H1 (cell line): Measurements from ENCODE around the gene PSTK. TPM values are rescaled to one million over a fixed set of nuclear protein-coding genes. Genes with fewer than 3 reads are reported as not detected.

Experiments used
- CTCF ChIA-PET: fragments of 300-600 bp; sonication (Branson Sonifier 250); formaldehyde crosslinking; loops from one replicate; lab custom pipeline; 2021; ENCODE audit not compliant: partially characterized antibody; lab: Charles Lee
- POLR2A ChIA-PET: fragments of 300-600 bp; sonication (Branson Sonifier 250); formaldehyde crosslinking; loops from one replicate; lab custom pipeline; 2021; ENCODE audit warnings: inconsistent platforms; ENCODE audit not compliant: partially characterized antibody; lab: Charles Lee
- DNase-seq, 2 experiments: peaks; one replicate each; pipeline versions ENCODE4 v3.0.0 to v3.0.0-alpha.2; 2010 to 2022; ENCODE audit warnings: low spot score in 2 of 2, low read depth in 1 of 2, mixed read lengths in 1 of 2
- FAIRE-seq: peaks from 2 replicates; lab custom pipeline; 2011; peaks lifted over from hg19 to GRCh38; lab: Jason Lieb, UNC
- H2AFZ ChIP-seq: 2 replicates; pipeline ENCODE4 v1.8.1; 2012; ENCODE audit warnings: low read length, inconsistent platforms
- H2AK5ac ChIP-seq: 2 replicates; pipeline ENCODE4 v1.6.1; 2013; ENCODE audit warnings: low read depth, low read length
- H2BK120ac ChIP-seq: replicated peaks from 2 replicates; pipeline ENCODE3; 2013; ENCODE audit warnings: low read depth, low read length, inconsistent platforms
- H2BK12ac ChIP-seq: 2 replicates; pipeline ENCODE4 v1.6.1; 2013; ENCODE audit warnings: low read depth, low read length
- H2BK15ac ChIP-seq: 2 replicates; pipeline ENCODE4 v1.6.1; 2013; ENCODE audit warnings: low read length
- H2BK20ac ChIP-seq: 2 replicates; pipeline ENCODE4 v1.6.1; 2013; ENCODE audit warnings: low read length
- H2BK5ac ChIP-seq: 2 replicates; pipeline ENCODE4 v1.6.1; 2013; ENCODE audit warnings: low read depth, low read length
- H3K14ac ChIP-seq: 2 replicates; pipeline ENCODE4 v1.6.1; 2013; ENCODE audit warnings: inconsistent platforms; ENCODE audit not compliant: insufficient read length
- H3K18ac ChIP-seq: 2 replicates; pipeline ENCODE4 v1.6.1; 2013; ENCODE audit warnings: low read length; ENCODE audit errors: extremely low read depth
- H3K23ac ChIP-seq: 2 replicates; pipeline ENCODE4 v1.6.1; 2013; ENCODE audit warnings: inconsistent platforms; ENCODE audit not compliant: insufficient read length
- H3K23me2 ChIP-seq: 2 replicates; pipeline ENCODE4 v1.6.1; 2013; ENCODE audit warnings: low read depth, low read length
- H3K27ac ChIP-seq: 2 replicates; pipeline ENCODE4 v1.6.1; 2011; ENCODE audit warnings: low read depth, low read length, inconsistent platforms
- H3K27me3 ChIP-seq, 4 experiments: replicated peaks in 1 of 4; 1 replicate in 1 of 4; 2 replicates in 3 of 4; pipeline versions ENCODE4 v1.6.1 to v1.8.1; 2011 to 2013; ENCODE audit warnings: low read length in 3 of 4, mild to moderate bottlenecking in 3 of 4, inconsistent platforms in 2 of 4, mixed read lengths in 2 of 4, moderate library complexity in 1 of 4; ENCODE audit not compliant: control insufficient read depth in 3 of 4, insufficient read depth in 3 of 4; ENCODE audit errors: extremely low read depth in 1 of 4
- H3K36me3 ChIP-seq, 4 experiments: 2 replicates each; pipeline versions ENCODE4 v1.6.1 to v1.8.1; 2011 to 2013; ENCODE audit warnings: mild to moderate bottlenecking in 4 of 4, low read length in 3 of 4, moderate library complexity in 2 of 4, control low read depth in 1 of 4, inconsistent platforms in 1 of 4; ENCODE audit not compliant: insufficient read depth in 4 of 4, control insufficient read depth in 2 of 4
- H3K4ac ChIP-seq: replicated peaks from 2 replicates; pipeline ENCODE3; 2013; ENCODE audit warnings: low read length, low read depth, mixed read lengths, inconsistent platforms; ENCODE audit not compliant: insufficient read length
- H3K4me1 ChIP-seq, 4 experiments: replicated peaks in 1 of 4; 1 replicate in 1 of 4; 2 replicates in 3 of 4; pipeline versions ENCODE4 v1.6.1 to v1.8.1; 2011 to 2013; ENCODE audit warnings: low read length in 3 of 4, inconsistent platforms in 2 of 4, mixed read lengths in 1 of 4; ENCODE audit not compliant: insufficient read depth in 4 of 4, control insufficient read depth in 3 of 4
- H3K4me2 ChIP-seq, 2 experiments: 2 replicates each; pipeline versions ENCODE4 v1.6.1 to v1.8.1; 2011 to 2013; ENCODE audit warnings: low read depth in 2 of 2, low read length in 2 of 2, control low read depth in 1 of 2, inconsistent platforms in 1 of 2, mild to moderate bottlenecking in 1 of 2; ENCODE audit not compliant: insufficient read depth in 1 of 2
- H3K4me3 ChIP-seq, 4 experiments: fragments of 200-600, 300-600 bp in 1 of 4; sonication (generic), shearing (Covaris generic), sonication (Bioruptor Twin) in 1 of 4; 2 replicates each; pipeline versions ENCODE4 v1.5.1 to v1.8.1; 2011 to 2016; ENCODE audit warnings: low read length in 4 of 4, low read depth in 3 of 4, control low read depth in 2 of 4, inconsistent platforms in 2 of 4, mild to moderate bottlenecking in 2 of 4, mixed read lengths in 1 of 4, moderate library complexity in 1 of 4; ENCODE audit not compliant: insufficient read depth in 2 of 4; ENCODE audit errors: extremely low read depth in 1 of 4
- H3K56ac ChIP-seq: replicated peaks from 2 replicates; pipeline ENCODE3; 2013; ENCODE audit warnings: low read depth, mild to moderate bottlenecking, mixed read lengths, low read length, inconsistent platforms; ENCODE audit not compliant: insufficient read length
- H3K79me1 ChIP-seq: 2 replicates; pipeline ENCODE4 v1.6.1; 2013; ENCODE audit warnings: low read depth, low read length, control low read depth
- H3K79me2 ChIP-seq, 2 experiments: 2 replicates each; pipeline versions ENCODE4 v1.6.1 to v1.8.1; 2012 to 2013; ENCODE audit warnings: low read length in 2 of 2, mild to moderate bottlenecking in 2 of 2, inconsistent platforms in 1 of 2; ENCODE audit not compliant: insufficient read depth in 2 of 2, control insufficient read depth in 1 of 2
- H3K9ac ChIP-seq, 4 experiments: replicated peaks in 1 of 4; 1 replicate in 1 of 4; 2 replicates in 3 of 4; pipeline versions ENCODE4 v1.6.1 to v1.8.1; 2011 to 2013; ENCODE audit warnings: low read depth in 3 of 4, low read length in 3 of 4, control low read depth in 2 of 4, mild to moderate bottlenecking in 2 of 4, moderate library complexity in 2 of 4, inconsistent platforms in 1 of 4; ENCODE audit errors: extremely low read depth in 1 of 4
- H3K9me3 ChIP-seq, 2 experiments: 2 replicates each; pipeline versions ENCODE4 v1.6.1 to v1.8.1; 2012 to 2013; ENCODE audit warnings: mild to moderate bottlenecking in 2 of 2, moderate library complexity in 2 of 2, control low read depth in 1 of 2, inconsistent platforms in 1 of 2, low read depth in 1 of 2, low read length in 1 of 2, mixed read lengths in 1 of 2; ENCODE audit not compliant: insufficient read depth in 2 of 2
- H4K20me1 ChIP-seq, 2 experiments: replicated peaks in 1 of 2; 2 replicates each; pipeline versions ENCODE3 to v1.8.1; 2011 to 2013; ENCODE audit warnings: inconsistent platforms in 2 of 2, low read length in 2 of 2, mild to moderate bottlenecking in 1 of 2; ENCODE audit not compliant: insufficient read depth in 2 of 2, control insufficient read depth in 1 of 2
- H4K5ac ChIP-seq: 2 replicates; pipeline ENCODE4 v1.6.1; 2013; ENCODE audit warnings: low read length, low read depth, mixed read lengths, inconsistent platforms; ENCODE audit not compliant: insufficient read length
- H4K8ac ChIP-seq: 2 replicates; pipeline ENCODE4 v1.8.0; 2013; ENCODE audit warnings: mild to moderate bottlenecking, moderate library complexity, low read length, inconsistent platforms; ENCODE audit not compliant: insufficient read depth; ENCODE audit errors: extremely low read depth
- H4K91ac ChIP-seq: replicated peaks from 2 replicates; pipeline ENCODE3; 2013; ENCODE audit warnings: low read length, mixed read lengths, inconsistent platforms; ENCODE audit not compliant: insufficient read length
- ASH2L ChIP-seq: fragments of 200-600, 300-600 bp; sonication (generic); IDR thresholded peaks from one replicate; pipeline ENCODE4 v1.7.1; 2017; ENCODE audit warnings: low read length
- BACH1 ChIP-seq: IDR thresholded peaks from 2 replicates; pipeline ENCODE4 v1.6.1; 2012; ENCODE audit warnings: low read length, improper control_type of control experiment
- BRCA1 ChIP-seq: IDR thresholded peaks from 2 replicates; pipeline ENCODE4 v1.6.1; 2012; ENCODE audit warnings: low read depth, low read length, improper control_type of control experiment
- CEBPB ChIP-seq: IDR thresholded peaks from 2 replicates; pipeline ENCODE4 v1.6.1; 2012; ENCODE audit warnings: low read depth, low read length
- CHD2 ChIP-seq: IDR thresholded peaks from 2 replicates; pipeline ENCODE4 v1.6.1; 2012; ENCODE audit warnings: low read length, improper control_type of control experiment
- FOSL1 ChIP-seq: IDR thresholded peaks from 2 replicates; pipeline ENCODE4 v1.6.1; 2011; ENCODE audit warnings: mild to moderate bottlenecking, low read depth, low read length, moderate library complexity; ENCODE audit not compliant: insufficient read depth
- GTF2F1 ChIP-seq: IDR thresholded peaks from 2 replicates; pipeline ENCODE4 v1.6.1; 2012; ENCODE audit warnings: low read depth, low read length, improper control_type of control experiment, borderline replicate concordance
- HDAC2 ChIP-seq, 2 experiments: fragments of 300-600 bp in 1 of 2; sonication (generic) in 1 of 2; IDR thresholded peaks; 2 replicates each; pipeline ENCODE4 v1.6.1; 2011 to 2012; ENCODE audit warnings: low read depth in 2 of 2, low read length in 2 of 2, mild to moderate bottlenecking in 2 of 2, moderate library complexity in 2 of 2, borderline replicate concordance in 1 of 2, inconsistent platforms in 1 of 2
- MAFK ChIP-seq: IDR thresholded peaks from 2 replicates; pipeline ENCODE4 v1.6.1; 2012; ENCODE audit warnings: low read depth, mild to moderate bottlenecking, improper control_type of control experiment, low read length
- PHF8 ChIP-seq: fragments of 200-600 bp; sonication (generic); conservative IDR thresholded peaks from 2 replicates; pipeline ENCODE4 v1.7.1; 2012; ENCODE audit warnings: low read depth, mild to moderate bottlenecking, inconsistent platforms, low read length, moderate library complexity
- POLR2AphosphoS5 ChIP-seq: IDR thresholded peaks from 2 replicates; pipeline ENCODE4 v1.6.1; 2011; ENCODE audit warnings: low read depth, low read length
- RFX5 ChIP-seq: IDR thresholded peaks from 2 replicates; pipeline ENCODE4 v1.6.1; 2011; ENCODE audit warnings: low read depth, low read length, improper control_type of control experiment, borderline replicate concordance
- SP4 ChIP-seq: IDR thresholded peaks from 2 replicates; pipeline ENCODE4 v1.6.1; 2012; ENCODE audit warnings: low read length, inconsistent platforms
- TAF7 ChIP-seq: optimal IDR thresholded peaks from 2 replicates; pipeline ENCODE3; 2011; ENCODE audit warnings: low read depth, mild to moderate bottlenecking, inconsistent platforms, low read length, moderate library complexity, borderline replicate concordance
- polyA plus RNA-seq, 7 experiments: library from polyadenylated mRNA; depleted of rRNA in 3 of 7; stranded (reverse) in 5 of 7; unstranded in 2 of 7; fragments of >200 nt in 5 of 7; fragments of 200-250 nt in 2 of 7; gene quantifications; 1 replicate in 5 of 7; 2 replicates in 1 of 7; 4 replicates in 1 of 7; pipeline versions ENCODE4 v1.2.1 to v1.2.3, GENCODE V29; 2011 to 2013; ENCODE audit warnings: missing spikeins in 2 of 7, mixed read lengths in 2 of 7
- total RNA-seq: library from RNA; stranded (reverse); fragmentation: NEBNext Ultra II Directional; extraction: Animal tissue kit (Norgen Biotek cat#: 25700); gene quantifications from 2 replicates; pipeline ENCODE4 v1.2.1, GENCODE V29; 2021
- TF ChIP-seq, protein P1 (sequence below): IDR thresholded peaks from 2 replicates; pipeline ENCODE4 v1.6.1; 2012; ENCODE audit warnings: low read length, inconsistent platforms

PSTK gene
- total and polyA plus RNA-seq, 2 of the 8 experiments (the other 6 are each of a cell fraction or from before 2014, with no cell fraction given), result 4.4 to 6.6 TPM

- Histone ChIP-seq H2BK15ac (no peak overlapping the region), H3K18ac (no peak overlapping the region), H3K23ac (no peak overlapping the region), H4K20me1 (peaks cover 0 to 2% of the 10 kb centered on the region in 2 experiments), H3K27ac (no peak overlapping the region), H3K23me2 (no peaks in the 10 kb centered on the region), H3K9me3 (no peaks in the 10 kb centered on the region), H4K8ac (no peak overlapping the region), H3K4me1 (peaks cover 0 to 8% (median 0%) of the 10 kb centered on the region in 4 experiments; a peak in 1 of 7 replicates), H3K79me1 (no peaks in the 10 kb centered on the region), H3K4me3 (no peak overlapping the region), H3K56ac (no peak overlapping the region), H3K4ac (no peak overlapping the region), H3K4me2 (no peak overlapping the region), H4K5ac (no peak overlapping the region), H3K79me2 (no peaks in the 10 kb centered on the region), H2BK12ac (no peak overlapping the region), H3K36me3 (no peaks in the 10 kb centered on the region), H2AFZ (no peak overlapping the region), H2AK5ac (no peak overlapping the region), H2BK20ac (no peak overlapping the region), H2BK5ac (no peak overlapping the region), H3K14ac (no peak overlapping the region), H4K91ac (no peak overlapping the region), H3K9ac (no peak overlapping the region), H3K27me3 (no peaks in the 10 kb centered on the region; a peak in 2 of 7 replicates), H2BK120ac (no peak overlapping the region)
- POLR2A ChIA-PET, result no interaction called here
- FAIRE-seq (no peak), DNase-seq (no peak)
- CTCF ChIA-PET, result interaction anchor here (0.6 to 1.6 kb wide), 2 partner anchors 10 to 95 kb away, joined by 3 to 4 read pairs; no protein-coding TSS in a partner anchor
- TF ChIP-seq SP4 (no peak), GTF2F1 (no peak), HDAC2 (IDR thresholded peaks at IDR 0.05; ENCODE audit: borderline replicate concordance in 1 of 2, low read depth in 2 of 2, low read length in 2 of 2) (no peak), PHF8 (no peak), CEBPB (no peak), RFX5 (no peak), TAF7 (no peak), POLR2AphosphoS5 (no peak), ASH2L (no peak), CHD2 (no peak), BACH1 (no peak), FOSL1 (no peak), MAFK (no peak), BRCA1 (no peak)
- TF ChIP-seq, protein P1, sequence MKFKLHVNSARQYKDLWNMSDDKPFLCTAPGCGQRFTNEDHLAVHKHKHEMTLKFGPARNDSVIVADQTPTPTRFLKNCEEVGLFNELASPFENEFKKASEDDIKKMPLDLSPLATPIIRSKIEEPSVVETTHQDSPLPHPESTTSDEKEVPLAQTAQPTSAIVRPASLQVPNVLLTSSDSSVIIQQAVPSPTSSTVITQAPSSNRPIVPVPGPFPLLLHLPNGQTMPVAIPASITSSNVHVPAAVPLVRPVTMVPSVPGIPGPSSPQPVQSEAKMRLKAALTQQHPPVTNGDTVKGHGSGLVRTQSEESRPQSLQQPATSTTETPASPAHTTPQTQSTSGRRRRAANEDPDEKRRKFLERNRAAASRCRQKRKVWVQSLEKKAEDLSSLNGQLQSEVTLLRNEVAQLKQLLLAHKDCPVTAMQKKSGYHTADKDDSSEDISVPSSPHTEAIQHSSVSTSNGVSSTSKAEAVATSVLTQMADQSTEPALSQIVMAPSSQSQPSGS, result no peak
Observed at GRCh38 chr10:123027861-123028260, 47.7 kb downstream of the PSTK start.
